ENCODE data around the gene ARL3. TPM values are rescaled to one million over a fixed set of nuclear protein-coding genes. Genes with fewer than 3 reads are reported as not detected.

ARL3 gene
- polyA plus RNA-seq, 10 donors = 11.3 to 15.8 (median 13.3) TPM

DNA sequence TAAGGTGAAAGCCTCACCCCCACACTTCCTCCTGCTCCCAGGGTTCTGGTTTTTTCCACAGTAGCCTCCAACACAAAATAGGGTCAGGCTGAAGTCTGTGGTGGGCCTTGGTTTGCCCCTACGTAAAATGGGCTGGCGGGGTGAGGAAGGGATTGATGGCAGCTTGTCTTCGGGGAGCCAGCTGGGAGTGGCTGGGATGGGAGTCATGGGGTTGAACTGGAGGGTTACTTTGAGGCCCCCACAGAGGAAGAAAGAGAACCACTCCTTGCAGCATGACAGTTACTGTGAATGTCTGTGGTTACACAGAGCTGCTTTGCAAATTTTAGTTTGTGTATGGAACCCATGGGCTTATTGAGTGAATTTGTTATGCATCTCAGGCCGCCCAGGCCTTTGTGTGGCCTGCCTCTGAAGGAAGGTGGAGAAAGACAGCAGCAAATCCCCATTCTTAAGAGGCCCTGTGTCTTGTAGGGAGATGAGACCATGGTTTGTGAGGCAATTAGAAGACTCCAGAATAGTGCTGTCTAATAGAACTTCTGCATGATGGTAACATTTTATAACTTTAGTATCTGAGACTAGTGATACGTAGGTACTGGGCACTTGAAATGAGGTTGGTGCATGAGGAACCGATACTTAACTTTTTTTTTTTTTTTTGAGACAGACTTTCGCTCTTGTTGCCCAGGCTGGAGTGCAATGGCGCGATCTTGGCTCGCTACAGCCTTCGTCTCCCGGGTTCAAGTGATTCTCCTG, 61.9 kb downstream of the ARL3 start:
- no peak for DNase-seq

DNA sequence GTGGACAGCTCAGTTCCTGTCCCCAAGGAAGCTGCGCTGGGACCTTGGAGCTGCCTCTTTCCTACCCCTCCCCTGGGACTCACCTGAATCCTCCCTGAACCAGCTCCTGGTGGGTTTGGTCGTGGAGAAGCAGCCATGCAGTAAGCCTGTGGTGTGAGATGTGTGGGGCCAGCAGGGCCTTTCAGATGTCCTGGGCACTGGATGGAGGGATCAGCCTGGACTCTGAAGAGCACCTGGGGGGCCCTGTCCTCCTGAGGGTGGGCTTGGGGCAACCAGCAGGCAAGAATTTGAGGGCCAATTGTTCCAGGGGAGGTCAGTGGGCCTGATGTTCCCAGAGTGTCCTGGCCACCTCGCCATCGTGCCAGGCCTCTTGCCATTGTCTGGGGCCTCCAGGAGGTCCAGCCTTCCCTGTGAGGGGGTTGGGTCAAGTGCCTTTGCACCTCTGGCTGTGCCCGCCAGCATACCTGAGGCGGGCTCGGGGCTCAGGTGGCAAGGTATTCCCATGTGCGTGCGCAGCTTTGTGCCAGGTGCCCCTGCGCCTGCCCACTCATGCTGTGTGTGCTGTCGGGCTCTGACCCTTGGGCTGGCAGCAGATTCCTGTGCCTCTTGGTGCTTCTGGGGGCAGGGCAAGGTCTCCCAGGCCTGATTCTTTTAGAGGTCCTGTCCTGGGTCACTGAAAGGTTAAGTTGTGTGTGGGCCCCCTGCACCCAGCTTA, 62.6 kb downstream of the ARL3 start:
- DNase-seq = no peak

DNA sequence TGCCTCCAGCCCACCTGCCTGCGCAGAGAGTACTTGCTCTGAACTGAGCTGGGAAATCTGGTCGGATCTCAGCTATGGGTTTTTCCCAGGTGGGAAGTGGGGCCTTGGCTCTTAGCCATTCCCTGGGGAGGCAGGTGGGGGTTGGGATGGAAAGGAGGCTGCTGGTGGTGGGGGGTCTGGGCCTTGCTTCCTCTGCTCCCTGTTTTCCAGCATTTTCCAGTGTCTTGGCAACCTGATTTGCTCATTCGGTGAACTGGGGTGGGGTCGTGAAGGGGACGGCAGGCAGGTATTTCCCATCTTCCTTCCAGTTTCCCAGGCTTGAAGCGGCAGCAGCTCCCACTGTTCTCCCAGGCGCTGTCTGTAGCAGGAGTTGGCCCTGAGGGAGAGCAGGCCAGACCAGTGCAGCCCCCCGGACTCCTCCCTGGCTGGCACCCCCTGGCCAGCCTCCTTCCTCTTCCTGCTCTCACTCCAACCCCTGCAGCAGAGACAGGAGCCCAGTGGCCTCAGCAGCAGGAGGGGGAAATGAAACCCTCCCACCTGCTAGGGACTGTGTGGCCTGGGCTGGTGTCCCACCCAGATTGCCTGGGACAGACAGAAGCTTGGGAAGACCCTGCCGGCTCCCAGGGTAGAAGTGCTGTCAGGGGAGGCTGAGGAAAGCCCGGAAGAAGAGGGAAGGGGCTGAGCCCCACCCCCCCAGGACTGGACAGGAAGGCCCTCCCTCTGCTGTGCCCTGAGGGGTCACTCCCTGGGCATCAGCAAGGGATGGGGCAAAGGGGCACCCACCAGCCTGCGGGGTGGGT, 63.3 kb downstream of the ARL3 start:
- no peak for DNase-seq

DNA sequence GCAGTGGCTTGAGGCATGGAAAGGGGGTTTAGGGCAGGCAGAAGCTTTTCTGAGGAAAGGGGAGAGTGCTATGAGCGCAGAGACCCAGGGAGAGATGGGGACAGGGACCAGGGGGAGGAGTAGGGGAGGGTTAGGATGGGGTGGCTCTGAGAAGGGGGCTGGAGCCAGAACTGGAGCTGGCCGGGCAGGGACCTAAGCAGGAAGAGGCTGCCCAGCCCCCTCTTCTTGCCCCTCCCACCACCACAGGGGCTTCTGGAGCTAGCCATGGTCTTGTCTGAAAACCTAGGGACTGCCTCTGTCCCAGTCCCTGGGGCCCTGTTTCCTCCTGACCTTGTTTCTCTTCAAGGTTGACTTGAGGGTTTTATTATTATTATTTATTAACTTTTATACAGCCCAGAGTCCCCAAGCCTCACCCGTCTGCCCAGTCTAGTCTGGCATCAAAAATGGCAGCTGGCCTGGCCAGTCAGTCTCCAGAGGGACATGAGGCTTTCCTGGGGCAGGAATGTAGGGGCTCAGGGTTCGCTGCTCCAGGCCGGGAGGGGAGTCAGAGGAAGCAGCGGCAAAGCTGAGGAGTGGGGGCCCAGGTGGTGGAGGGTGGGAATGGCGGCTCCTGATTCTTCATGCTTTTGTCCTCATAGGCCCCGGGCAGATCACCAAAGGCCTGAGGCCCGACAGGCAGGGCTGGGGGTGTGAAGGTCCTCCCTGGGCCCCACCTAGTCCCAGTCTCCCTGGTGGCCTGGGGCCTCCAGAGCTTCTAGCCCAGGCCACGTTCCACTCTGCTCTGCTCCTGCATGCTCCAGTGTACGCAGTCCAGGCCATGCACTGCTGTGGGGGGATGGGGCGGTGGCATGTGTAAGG, 64.2 kb downstream of the ARL3 start:
- no peak for DNase-seq

DNA sequence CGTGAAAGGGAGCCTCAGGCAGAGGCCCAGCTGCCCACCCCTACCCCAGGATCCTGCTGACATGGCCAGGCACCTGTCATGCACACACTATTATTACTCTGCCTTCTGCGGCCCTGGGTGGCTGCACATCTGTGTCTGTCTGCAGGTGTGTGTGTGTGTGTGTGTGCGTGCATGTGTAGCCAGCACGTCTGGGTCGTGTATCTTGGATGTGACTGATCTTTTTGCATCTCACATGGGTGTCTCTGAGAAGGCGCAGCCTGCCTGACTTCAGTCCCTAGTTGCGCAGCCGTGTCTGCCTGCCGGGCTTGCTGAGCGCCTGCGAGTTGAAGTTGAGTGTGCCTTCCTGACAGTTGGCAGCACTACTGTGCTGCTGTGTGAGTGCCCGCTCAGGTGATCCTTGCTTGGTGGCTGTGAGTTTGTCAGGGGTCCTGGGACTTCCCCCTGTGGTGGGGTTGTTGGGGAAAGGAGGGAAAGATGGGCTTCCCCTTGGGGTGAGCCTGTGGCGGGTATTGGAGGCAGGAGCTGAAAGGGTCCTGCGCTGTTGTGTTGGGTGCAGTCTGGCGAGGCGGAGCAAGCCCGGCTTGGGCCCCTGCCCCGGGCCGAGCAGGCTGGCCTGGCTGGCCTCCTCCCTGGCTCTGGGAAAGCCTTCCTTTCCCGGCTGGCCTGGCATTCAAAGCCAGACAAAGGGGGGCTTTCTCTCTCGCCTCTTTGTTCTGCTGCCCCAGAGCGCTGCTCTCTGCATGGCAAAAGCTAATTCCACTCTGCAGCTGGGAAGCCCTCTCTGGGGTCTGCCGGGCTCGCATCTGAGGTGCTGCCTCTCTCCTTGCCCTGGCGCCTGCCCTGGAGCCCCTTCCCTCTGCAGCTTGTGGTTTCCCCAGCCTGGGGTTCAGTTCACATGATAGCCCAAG, 65.1 kb downstream of the ARL3 start:
- DNase-seq = no peak

DNA sequence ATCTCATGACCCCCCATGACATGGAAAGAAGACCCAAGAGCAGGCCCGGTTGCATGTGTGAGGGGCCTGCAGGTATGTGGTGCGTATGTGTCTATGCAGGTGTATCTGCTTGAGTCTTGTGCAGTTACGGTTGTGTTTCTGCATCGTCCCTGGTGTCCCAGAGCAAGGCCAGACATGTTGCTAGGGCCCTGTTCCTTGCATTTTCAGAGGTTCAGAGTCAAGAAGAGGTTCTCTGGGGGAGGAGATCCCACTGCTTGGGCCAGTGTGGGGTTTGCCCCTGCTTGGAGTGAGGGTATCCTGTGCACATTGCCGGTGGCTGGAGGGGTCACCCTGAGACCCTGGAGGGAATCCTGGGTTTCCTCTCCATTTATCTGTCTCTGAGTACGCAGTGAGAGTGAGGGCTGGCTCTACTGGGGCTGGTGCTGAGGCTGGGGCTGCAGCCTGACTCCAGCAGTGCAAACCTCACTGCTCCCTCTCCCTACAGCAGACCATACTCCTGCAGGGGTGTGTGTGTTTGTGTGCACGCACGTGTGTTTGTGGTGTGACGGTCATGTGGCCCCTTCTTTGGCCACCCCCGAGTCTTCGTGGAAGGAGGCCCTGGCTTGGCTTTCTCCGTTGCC, 65.8 kb downstream of the ARL3 start:
- no peak for DNase-seq

DNA sequence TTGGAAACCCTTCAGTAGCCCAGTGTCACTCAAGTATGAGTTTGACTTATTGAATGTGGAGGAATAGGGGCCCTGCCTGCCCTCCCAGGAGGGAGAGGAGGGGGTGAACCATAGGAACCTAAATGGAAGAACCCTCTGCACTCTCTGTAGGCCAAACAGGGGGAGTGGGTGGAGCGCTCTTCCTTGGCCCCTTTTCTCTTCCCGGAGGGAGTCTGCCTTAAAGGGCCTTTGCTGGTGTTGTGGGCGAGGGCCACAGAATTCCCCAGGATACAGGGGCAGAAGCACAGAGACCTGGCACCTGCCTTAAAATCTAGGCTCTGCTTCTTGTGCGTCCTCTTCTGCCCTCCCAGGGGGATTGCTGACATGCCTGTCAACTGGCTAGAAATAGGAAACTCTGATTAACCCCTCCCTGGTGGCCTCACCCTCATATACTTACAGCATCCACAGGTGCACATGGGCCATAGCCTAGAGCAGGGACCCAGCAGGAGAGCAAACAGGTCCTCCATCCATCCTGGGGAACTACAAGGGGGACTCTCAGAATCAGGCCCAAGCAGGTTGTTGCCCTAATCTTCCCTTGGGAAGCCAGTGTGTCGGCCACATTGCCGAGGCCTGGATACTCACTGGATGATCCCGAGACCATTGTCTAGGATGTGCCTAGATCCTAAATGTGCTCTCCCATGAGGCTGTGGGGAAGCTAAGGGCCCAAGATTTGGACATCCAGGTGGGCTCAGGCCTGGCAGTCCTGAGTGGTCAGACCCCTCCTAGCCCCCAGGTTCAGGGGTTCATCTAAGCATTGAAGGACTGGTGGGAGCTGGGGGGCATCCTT, 66.5 kb downstream of the ARL3 start:
- DNase-seq = no peak

DNA sequence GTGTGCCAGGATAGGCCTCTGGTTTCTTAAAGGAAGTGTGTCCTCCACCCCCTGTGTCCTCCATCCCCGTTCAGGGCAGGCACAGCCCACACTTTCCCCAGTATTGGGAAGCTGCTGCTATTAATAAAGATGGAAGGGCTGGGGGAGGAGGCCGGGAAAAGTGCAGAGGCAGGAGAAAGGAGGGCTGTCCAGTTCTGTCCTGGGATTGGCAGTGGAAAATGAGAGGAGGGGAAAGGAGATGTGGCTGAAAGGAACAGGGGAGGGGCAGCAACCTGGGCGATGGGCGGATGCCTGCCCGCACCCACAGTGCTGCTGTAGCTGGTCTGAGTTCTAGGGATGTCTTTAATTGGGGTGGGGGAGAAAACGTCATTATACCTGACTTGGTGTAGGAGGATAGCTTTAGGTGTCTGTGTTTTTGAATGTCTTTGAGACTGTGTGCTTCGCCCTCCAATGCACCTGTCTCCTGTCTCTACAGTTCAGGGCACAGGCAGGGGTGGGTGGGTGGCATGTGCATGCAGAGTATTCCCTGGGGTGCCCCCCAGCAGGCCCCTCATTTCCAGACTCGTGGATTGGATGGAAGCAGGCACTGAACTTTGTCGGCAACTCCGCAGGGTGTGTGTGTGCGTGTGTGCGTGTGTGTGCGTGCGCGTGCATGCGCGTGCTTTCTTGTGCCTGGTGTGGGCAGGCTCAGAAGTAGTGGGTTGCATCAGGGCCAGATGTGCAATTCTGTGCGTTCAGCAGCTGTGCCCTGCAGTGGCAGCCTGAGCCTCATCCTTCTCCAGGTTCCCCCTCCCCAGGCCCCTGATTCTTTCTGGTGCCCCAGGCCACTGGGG, 67.4 kb downstream of the ARL3 start:
- peak in 2 of 3 donors; percentile 76 to 92 for DNase-seq

DNA sequence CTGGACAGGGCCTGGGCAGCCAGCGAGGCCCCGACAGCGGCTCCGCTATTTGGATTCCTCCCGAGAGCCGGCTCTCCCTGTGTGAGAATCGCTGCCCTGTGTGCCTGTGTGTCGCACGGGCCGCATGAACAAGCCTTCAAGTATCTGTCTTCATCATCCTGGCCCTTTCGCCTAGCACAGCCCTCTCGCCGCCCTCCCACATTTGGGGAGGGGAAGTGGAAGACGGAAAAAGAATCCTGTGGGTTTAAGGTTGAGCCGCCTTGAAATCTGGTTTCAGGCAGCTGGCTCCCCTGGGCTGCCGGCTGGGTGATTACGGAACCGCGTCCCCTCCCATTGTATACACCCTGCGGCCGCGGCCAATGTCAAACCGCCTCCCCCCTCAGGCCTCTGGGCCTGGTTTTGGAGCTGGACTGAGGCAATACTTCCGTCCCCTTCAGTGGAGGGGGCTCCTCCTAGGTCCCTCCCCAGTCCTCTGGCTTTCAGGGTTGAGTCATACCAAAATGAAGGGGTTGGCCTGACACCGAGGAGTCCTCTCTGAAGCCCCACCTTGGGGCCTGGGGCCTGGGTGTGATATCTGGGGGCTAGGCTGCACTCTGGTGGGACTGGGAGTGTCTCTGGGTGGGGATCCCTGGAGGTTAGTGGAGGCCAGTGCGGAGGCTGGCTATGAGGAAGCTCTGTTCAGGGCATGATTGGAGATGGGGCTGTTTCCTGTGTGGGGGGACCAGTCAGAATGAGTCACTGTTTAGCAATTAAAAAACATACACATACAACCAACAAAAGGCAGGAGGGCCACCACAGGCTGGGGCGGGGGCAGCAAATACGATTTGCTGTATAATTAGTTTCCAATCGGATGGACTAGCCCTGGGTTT, 68.2 kb downstream of the ARL3 start:
- DNase-seq = peak; percentile 94 to 98 (median 94)

DNA sequence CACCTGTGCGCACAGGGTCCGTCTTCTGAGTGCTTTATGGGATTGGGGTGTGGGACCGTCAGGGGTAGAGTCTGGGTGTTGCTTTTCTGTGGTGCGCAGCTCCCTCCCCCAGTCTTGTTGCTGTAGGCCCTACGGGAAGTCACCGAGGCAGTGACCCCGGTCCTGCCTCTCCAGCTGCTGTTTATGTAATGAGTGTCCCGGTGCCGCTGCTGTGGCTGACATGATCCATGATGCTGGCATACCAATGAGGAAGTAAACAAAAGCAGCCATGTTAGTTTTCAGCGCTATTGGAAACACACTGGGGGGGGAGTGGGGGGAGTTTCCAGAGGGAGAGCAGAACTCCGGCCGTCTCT, 68.8 kb downstream of the ARL3 start:
- DNase-seq = peak; percentile 71 to 94 (median 84)

DNA sequence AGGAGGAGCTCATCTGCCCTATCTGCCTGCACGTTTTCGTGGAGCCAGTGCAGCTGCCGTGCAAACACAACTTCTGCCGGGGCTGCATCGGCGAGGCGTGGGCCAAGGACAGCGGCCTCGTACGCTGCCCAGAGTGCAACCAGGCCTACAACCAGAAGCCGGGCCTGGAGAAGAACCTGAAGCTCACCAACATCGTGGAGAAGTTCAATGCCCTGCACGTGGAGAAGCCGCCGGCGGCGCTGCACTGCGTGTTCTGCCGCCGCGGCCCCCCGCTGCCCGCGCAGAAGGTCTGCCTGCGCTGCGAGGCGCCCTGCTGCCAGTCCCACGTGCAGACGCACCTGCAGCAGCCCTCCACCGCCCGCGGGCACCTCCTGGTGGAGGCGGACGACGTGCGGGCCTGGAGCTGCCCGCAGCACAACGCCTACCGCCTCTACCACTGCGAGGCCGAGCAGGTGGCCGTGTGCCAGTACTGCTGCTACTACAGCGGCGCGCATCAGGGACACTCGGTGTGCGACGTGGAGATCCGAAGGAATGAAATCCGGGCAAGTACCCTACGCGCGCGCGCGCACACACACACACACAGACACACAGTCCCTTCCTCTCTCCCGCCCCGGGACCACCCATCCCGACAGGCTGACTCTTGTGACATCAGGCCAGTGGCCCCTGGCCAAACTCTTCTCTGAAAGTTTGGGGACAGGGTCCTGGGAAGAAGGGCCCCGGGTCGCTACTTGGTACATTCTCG, 69.4 kb downstream of the ARL3 start:
- peak; percentile 67 to 91 (median 80) for DNase-seq

DNA sequence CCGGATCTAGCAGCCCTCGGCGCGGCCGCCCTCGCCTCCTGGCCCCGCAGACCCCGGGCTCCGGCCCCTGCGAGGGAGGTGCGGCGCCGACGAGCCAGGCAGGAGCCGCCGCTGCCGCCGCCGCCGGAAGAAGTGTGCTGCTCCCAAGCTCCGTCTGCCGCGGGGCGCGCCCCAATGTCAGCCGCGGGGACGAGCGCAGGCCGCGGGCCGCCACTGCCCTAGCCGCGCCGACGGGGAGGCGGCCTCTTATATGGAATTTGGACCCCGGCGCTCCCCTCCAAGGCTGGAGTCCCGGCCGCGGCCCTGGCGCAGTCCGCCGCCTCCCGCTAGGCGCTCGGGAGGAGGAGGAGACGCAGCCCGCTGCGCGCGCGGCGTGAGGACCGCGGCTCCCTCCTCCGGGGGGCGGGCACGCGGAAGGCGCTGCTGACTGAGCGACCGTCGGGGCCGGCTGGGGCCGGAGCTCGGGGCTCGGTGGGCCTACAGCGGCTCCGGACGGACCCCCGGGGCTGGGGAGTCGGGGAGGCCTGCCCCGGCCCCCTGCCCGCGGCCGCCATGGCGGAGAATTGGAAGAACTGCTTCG, 70.0 kb downstream of the ARL3 start, which contains the start of gene TRIM8:
TRIM8 (plus strand) TSS at position 414 of the 580 bp plus-strand sequence; CDS start at position 553, 139 bp downstream.
- peak in 2 of 3 donors; percentile 61 to 84 for DNase-seq

DNA sequence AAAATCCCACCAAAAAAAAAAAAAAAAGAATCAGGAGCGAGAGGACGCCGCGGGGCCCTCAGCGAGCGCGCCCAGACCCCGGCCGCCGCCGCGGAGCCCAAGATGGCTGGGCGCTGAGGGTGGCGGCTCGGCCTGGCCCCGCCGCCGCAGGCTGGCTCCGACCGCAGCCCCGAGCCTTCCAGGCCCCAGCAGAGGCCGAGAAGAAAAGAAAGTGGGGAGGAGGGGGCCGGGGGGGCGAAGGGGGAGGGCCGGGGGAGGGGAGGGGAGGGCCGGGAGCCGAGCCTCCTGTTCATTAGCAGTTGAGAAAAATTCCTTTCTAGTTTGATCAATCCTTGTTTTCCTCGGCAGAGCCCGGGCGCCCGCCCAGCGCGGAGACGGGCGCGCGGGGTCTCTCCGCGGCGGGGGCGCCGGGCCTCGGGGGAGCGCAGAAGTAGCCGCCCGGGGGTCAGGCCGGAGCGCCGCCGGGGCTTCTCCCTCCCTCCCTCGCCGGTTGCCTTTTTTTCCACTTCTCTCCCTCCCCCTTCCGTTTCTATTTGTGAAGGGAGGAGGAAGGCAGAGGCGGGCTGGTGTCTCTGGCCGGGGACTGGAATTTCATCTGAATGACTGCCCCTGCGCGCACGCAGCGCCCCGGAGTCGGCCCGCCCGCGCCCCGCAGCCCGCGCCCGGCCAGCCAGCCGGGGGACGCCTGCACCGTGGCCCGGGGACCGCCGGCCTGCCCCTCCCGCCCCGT, 70.7 kb downstream of the ARL3 start:
- DNase-seq = peak; percentile 80 to 91 (median 81)

DNA sequence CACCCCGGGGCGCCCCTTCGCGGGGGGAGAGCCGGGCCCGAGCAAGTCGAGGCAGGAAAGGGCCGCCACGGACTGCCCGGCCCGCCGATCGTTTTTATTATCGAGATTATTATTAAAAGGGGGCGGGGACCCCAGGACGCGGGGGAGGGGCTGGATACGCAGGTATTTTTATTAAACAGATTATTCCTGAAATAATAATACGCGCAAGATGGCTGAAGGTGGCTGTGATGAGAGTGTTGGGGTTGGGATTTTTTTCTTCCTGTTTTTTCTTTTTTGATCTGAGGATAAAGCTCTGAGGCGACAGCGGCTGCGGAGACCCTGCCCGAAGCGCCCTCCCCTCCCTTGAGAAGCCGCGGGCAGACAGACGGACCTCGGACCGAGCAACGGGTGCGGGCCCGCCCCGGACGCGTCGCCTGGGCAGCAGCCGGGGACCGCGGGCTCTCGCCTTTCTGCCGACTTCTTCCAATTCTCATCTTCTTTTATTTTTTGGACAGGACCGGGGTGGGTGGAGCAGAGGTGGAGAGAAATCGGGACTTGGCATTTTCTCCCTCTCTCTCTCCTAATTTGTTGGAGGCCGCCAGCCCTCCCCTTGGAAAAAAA, 71.4 kb downstream of the ARL3 start:
- DNase-seq = peak; percentile 78 to 93 (median 88)

Data from muscle of back (tissue), 11 donors.